Brain microvascular endothelial cell (primary cell): Measurements from ENCODE around the gene TBX6.

Experiments used
- DNase-seq: peaks from one replicate; pipeline ENCODE4 v3.0.0-alpha.2; 2020
- H3K27ac ChIP-seq: fragments of 250-450 bp; sonication (Bioruptor Pico); 2 replicates; pipeline ENCODE4 v1.5.1; 2020; ENCODE audit warnings: mild to moderate bottlenecking, moderate library complexity
- H3K27me3 ChIP-seq: fragments of 250-450 bp; sonication (Bioruptor Pico); replicated peaks from 2 replicates; pipeline ENCODE4 v1.5.1; 2020; ENCODE audit warnings: mild to moderate bottlenecking
- H3K36me3 ChIP-seq: fragments of 250-450 bp; sonication (Bioruptor Pico); replicated peaks from 2 replicates; pipeline ENCODE4 v1.5.1; 2020; ENCODE audit warnings: mild to moderate bottlenecking
- H3K4me3 ChIP-seq: 2 replicates; pipeline ENCODE4 v1.5.1; 2011; ENCODE audit warnings: low read depth, mild to moderate bottlenecking, control low read depth, low read length, moderate library complexity
- CTCF ChIP-seq: IDR thresholded peaks from 2 replicates; pipeline ENCODE4 v1.5.1; 2011; ENCODE audit warnings: low read depth, mild to moderate bottlenecking, moderate library complexity, low read length, control low read depth, inconsistent platforms; ENCODE audit errors: missing control alignments
- in situ Hi-C: cut with HindIII; loops from 2 replicates; pipeline ENCODE4 v1.10.0; 2017; ENCODE audit warnings: low sequenced_read_pairs, low pct_ligation_motif_present

Gene TBX6

GRCh38 chr16:30095166-30096078, 3.7 kb upstream of the TBX6 start:
- no peak for DNase-seq
- H3K4me3 ChIP-seq = peak overlapping the region; percentile 58
- H3K27ac ChIP-seq = peak overlapping the region; percentile 39
- in situ Hi-C loops = no loop called here
- TF ChIP-seq CTCF = no peak
- H3K27me3 ChIP-seq = no peaks in the 10 kb centered on the region
- H3K36me3 ChIP-seq = no peaks in the 10 kb centered on the region

GRCh38 chr16:30094541-30095165, 2.9 kb upstream of the TBX6 start:
- no peaks in the 10 kb centered on the region for H3K36me3 ChIP-seq
- H3K27me3 ChIP-seq = no peaks in the 10 kb centered on the region
- no peak for TF ChIP-seq CTCF
- H3K4me3 ChIP-seq = no peak overlapping the region
- no peak for DNase-seq
- in situ Hi-C loops = no loop called here
- H3K27ac ChIP-seq = no peak overlapping the region

DNA sequence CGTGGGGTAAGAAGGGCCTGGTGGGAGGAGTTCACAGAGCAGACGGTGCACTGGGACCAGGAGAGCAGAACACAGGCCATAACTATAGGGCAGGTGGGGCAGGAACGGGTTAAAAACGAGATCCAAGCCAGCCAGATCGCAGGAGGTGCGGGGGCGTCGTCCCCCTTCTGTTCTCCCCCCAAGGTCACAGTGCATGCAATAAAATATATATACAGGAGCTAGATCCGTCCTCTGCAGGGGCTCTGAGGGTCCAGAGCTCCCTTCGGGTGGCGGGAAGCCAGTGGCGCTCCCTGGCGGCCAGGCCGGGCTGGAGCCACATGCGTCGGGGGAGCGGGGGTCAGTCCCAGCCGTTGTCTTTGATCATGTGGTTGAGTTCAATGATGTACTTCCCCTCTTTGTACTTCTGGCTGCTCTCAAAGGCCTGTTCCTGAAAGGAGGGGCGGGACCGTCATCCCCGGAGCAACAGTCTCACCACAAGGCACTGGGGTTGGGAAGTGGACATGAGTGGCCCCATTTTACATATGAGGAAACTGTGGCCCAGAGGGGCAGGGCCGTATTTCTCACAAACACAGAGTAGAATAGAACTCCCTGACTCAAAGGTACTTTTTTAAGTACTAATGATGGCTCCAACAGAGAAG, 768 bp upstream of the TBX6 start:
- peak; percentile 88 for TF ChIP-seq CTCF

GRCh38 chr16:30090610-30091331, 953 bp downstream of the TBX6 start:
- Histone ChIP-seq H3K36me3 (peaks cover under 1% of the 10 kb centered on the region), H3K27me3 (no peaks in the 10 kb centered on the region), H3K4me3 (no peak overlapping the region), H3K27ac (no peak overlapping the region)
- in situ Hi-C loops = no loop called here
- no peak for TF ChIP-seq CTCF
- no peak for DNase-seq

More for the DNA sequence above, 768 bp upstream of the TBX6 start:
- H3K4me3 ChIP-seq = peak overlapping the region; percentile 62
- no peaks in the 10 kb centered on the region for H3K36me3 ChIP-seq
- DNase-seq = peak; percentile 44
- H3K27me3 ChIP-seq = no peaks in the 10 kb centered on the region
- H3K27ac ChIP-seq = no peak overlapping the region
- in situ Hi-C loops = no loop called here

- DNase-seq = no peak
- Histone ChIP-seq H3K27ac (no peak overlapping the region), H3K27me3 (no peaks in the 10 kb centered on the region), H3K4me3 (no peak overlapping the region), H3K36me3 (peaks cover 16% of the 10 kb centered on the region)
- TF ChIP-seq CTCF = no peak
- in situ Hi-C loops = no loop called here
These were observed 2.7 kb downstream of the TBX6 start for GRCh38 chr16:30088832-30089624.
